COLO829 (cell line): ENCODE data around the gene ITK.

Experiments used
- DNase-seq: peaks from one replicate; pipeline ENCODE4 v3.0.0; 2012; ENCODE audit warnings: low spot score

ITK gene

DNA sequence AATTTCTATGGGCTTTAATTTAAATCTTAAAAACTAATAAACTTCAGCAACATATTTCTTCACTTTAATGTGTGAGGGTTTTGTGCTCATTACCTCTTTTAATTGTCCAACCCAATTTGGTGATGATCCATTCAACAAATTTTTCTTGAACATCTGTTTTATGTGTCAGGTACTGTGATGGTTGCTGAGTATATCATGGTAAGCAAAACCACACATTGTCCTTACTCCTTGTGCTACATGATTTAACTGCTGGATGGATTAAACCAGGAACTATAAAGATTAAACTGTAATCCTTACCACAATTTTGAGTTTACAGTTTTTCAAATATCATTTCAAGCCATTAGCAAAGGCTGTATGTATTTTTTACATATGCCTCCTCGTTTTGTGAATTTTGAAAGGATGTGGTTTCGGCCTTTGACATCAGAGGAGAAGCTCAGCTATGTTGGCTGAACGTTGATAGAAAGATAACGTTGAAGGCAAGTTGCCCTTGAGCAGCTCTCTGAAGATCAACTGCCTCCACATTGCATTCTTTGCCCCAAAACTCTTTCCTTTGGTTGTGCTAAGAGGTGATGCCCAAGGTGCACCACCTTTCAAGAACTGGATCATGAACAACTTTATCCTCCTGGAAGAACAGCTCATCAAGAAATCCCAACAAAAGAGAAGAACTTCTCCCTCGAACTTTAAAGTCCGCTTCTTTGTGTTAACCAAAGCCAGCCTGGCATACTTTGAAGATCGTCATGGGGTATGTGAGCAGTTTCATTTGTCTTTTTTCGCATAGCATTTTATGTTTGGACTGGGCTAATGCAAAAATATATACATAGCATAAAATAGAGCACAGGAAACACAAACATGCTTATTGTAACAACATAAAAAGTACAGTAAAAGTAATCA, at the start of gene ITK:
Gene ITK, plus strand, starts transcription at position 467 of the 891 bp plus-strand sequence. Its CDS starts 138 bp downstream, at position 605.
- no peak for DNase-seq

- peak; percentile 13 for DNase-seq
Measured at GRCh38 chr5:157130925-157131324, 49.7 kb upstream of the ITK start.

DNA sequence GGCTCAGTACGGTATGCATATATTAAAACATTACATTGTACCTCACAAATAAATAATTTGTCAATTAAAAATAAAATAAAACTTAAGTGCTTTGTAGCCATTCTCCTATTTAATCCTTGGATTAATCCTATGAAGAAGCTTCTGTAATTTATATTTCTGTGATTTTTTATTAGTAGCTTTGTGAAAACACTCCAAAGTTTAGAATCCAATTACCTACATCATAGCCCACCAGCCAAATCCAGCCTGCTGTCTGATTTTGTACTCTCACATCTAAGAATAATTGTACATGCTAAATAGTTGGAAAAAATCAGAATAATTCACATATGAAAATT, 48.4 kb upstream of the ITK start:
- no peak for DNase-seq

DNA sequence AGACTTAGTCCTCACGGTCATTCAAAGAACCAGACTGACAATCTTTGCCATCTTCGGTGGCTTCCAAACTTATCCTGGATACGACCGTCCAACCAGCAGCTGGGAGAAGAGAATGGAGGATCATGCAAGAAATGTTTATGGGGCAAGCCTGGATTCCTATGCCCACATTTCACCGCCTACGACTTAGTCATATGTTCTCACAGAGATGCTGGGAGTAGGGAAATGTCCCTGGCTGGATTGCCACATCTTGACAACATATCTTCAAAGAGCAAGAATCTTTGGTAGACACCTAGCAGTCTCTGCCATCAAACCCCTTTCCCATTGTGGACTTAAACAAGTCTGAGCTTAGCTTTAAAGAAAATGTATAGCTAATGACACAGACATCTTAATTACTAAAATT, 42.9 kb upstream of the ITK start:
- no peak for DNase-seq

DNA sequence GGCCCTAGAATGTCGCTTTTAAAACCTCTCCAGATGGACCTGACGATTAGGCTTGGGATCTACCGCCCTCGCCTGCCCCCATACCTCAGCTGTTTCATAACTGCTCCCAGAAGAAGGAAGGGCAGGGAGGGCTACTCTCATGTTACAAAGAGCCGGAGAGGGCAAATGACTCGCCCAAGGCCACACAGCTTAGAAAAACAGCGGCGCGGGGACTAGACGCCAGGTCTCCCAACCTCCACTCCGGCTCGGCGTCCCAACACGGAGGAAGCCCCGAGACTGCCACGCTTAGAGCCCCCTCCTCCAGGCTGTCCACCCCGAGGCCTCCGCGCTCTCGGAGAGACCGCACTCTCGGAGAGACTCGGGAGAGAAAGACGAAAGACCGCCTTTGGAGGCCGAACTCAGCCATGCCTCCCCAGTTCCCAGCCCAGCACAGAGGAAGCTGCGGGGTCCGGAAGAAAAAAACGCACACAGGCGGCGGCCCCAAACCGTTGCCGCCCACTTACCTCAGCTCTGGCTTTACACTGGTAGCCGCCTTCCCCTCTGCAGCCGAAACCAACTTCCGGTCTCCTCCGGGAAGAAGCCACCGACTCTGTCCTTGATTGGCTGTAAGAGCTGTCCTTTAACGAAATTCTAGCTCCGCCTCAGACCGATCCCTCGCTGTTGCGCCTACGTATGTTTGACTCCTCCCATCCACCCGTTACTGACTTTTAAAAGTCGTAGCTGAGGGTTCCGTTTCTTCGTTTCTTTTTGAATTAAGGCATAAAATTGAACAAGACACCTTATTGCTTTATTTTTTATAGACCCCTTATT, 38.1 kb upstream of the ITK start, which contains the start of gene MED7:
Gene MED7, minus strand, starts transcription at position 549 of the 810 bp plus-strand sequence. CDS start 3,434 bp downstream, outside the sequence.
- DNase-seq: peak; percentile 97

DNA sequence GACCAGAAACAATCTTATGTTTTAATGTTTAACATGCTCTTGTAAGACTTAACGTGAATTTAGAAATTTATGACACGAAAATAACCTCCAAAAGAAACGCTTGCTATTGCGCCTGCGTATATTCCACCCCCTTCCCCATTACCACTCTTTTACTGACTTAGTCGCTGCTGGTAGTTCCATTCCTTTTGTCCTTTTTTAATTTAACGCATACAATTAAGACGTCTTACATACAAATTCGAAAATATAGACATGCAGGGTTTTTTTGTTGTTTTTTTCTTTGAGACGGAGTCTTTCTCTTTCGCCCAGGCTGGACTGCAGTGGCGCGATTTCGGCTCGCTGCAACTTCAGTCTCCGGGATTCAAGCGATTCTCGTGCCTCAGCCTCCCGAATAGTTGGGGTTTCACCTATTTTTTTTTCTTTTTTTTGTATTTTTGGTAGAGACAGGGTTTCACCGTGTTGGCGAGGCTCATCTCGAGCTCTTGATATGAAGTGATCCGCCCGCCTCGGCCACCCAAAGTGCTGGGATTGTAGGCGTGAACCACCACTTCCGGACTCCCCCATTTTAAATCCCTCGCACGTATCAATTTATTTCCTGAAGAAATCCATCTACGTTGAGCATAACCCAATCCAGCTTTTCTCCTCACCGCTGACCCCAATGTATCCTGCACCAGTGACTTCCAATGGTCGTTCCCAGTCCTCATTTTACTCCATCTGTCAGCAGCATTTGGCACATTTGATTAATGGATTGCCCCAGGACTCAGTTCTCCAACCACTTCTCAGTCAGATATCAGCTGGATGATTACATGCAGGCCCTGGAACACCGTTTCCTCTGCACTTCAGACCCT, 37.3 kb upstream of the ITK start:
- DNase-seq: peak; percentile 68

DNA sequence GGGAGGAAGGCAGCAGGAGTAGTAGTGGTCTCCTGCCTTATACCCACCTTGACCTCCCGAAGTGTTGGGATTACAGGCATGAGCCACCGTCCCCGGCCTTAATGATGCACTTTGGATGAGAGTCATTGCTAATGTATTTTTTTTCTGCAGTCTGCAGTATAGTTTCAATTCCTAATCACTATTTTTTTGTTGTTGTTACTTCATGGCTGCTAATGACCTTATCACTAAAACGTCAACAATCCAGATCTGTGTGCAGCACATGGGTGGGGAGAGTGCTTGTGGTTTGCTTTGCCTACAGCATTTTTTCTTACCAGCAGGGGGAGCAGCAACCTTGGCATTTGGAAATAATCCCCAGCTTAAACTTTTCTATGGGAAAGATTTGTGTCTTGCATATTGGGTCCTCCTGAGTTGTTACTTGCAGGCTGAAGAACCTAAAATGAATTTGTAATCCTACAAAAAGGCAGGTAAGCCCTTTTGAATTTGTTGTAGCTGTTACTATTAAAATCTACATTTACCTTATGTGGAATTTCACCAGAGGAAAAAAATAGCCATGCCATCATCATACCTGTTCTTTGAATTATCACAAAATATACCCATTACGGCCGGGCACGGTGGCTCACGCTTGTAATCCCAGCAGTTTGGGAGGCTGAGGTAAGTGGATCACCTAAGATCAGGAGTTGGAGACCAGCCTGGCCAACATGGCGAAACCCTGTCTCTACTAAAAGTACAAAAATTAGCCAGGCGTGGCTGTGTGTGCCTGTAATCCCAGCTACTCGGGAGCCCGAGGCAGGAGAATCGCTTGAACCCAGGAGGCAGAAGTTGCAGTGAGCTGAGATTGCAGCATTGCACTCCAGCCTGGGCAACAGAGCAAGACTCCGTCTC, 31.7 kb upstream of the ITK start:
- peak; percentile 69 for DNase-seq

GRCh38 chr5:157150995-157151394, 29.6 kb upstream of the ITK start:
- DNase-seq: no peak

DNA sequence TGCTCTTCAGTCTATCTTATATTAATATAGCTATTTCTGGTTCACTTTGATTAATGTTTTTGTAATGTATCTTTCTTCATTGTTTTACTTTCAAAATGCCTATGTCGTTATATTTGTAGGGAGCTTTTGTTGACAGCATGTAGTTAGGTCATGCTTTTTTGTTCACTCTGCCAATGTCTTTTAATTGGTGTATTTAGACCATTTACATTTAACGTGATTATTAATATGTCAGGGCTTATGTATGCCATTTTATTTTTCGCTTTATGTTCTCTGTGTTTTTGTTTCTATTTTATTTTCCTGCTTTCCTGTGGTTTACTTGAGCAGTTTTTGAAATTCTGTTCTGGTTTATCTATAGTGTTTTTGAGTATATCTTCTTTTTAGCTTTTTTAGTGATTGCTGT, 25.3 kb upstream of the ITK start:
- no peak for DNase-seq

- DNase-seq: no peak
Measured at GRCh38 chr5:157157293-157157891, 23.2 kb upstream of the ITK start.

DNA sequence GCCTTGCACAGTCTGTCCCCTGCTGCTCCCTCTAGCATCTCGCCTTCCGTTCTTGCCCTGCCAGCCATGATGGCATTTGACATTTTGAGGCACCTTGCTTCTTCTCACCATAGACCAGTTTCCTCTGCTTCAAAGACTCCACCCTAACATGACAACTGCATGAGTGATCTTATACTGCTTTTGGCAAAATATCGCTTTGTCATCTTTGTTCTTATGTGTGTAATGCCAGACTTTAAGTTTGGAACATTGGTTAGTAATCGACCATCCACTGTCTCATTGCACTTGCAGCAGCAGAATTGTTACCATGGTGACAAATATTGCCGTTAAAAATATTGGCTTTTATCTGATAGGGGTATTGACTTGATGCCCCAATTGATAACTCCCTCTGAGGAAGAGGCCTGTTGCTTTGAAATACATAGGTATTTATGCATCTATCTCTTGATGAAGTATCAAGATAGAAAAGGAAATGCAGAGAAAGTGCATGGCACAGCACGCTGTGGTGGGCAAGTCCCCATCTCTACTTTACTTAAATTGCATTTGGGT, 21.4 kb upstream of the ITK start:
- DNase-seq: no peak

GRCh38 chr5:157160001-157160400, 20.6 kb upstream of the ITK start:
- DNase-seq: no peak

DNA sequence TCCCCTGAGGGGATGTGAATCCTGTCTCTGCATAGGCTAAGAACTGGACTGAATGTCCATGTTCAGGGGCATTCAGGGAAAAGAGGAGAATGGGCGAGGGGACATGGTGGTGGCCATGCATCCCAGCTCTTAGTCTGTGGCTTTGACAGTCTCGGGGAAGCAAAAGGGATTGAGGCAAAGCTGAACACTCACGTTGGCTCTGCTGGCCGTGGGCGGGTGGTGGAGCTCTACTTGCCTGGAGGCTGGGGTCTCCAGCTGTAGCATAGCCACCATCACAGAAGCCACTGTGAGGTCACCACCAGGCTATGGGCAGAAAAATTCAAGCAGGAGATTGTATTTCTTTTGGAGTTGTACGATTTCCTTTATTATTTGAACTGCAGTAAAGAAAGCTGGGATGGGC, 18.6 kb upstream of the ITK start:
- no peak for DNase-seq

DNA sequence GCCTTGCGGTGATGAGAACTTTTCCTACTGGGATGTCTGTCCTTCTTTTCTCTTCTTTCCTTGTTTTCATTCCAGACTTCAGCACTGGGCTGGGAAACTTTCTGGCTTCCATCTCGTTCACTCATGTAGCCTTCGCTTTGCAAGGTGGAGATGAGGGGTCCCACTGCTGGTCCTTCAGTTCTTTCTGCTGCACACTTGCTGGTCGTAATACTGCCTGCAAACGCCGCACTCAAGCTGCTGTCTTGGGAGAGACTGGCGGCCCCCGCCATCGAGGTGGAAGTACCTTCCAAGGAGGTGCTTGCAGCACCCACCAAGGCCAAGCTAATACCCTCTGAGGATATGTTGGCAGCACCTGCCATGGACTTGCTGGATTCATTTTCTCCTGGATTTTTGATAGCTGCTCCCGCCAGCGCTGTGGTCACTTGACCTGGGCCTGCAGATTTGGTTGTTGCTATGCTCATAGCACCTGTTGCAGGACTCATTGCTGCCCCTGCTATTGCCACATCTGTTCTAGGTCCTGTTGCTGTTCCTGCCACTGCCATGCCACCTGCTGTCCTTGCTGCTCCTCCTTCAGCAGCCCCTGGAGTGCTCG, 17.6 kb upstream of the ITK start:
- no peak for DNase-seq

- no peak for DNase-seq
Measured at GRCh38 chr5:157164521-157164920, 16.1 kb upstream of the ITK start.

- DNase-seq: no peak
Measured at GRCh38 chr5:157165261-157165660, 15.4 kb upstream of the ITK start.

GRCh38 chr5:157165668-157166067, 15.0 kb upstream of the ITK start:
- no peak for DNase-seq

- no peak for DNase-seq
Measured at GRCh38 chr5:157166214-157167213, 14.1 kb upstream of the ITK start, which contains the start of gene GARIN3. Gene GARIN3 (minus strand): TSS chr5:157166264. CDS start chr5:157166168, 96 bp downstream.

- DNase-seq: no peak
Measured at GRCh38 chr5:157167214-157167621, 13.4 kb upstream of the ITK start.
